GM23248 (cell line): ENCODE data around the gene GNAS. TPM values are rescaled to one million over a fixed set of nuclear protein-coding genes. Genes with fewer than 3 reads are reported as not detected.

Experiments
- DNase-seq: peaks from one replicate; pipeline ENCODE4 v3.0.0-alpha.2; 2015
- H2AFZ ChIP-seq: fragments of 200-600 bp; sonication (generic); 2 replicates; pipeline ENCODE4 v1.6.1; 2016; ENCODE audit warnings: antibody characterized with exemption
- H3F3A ChIP-seq: fragments of 200-600 bp; sonication (generic); 2 replicates; pipeline ENCODE4 v1.6.1; 2016; ENCODE audit warnings: mild to moderate bottlenecking, antibody characterized with exemption, mixed run types; ENCODE audit not compliant: insufficient read depth
- H3K27ac ChIP-seq: fragments of 200-600 bp; sonication (generic); 2 replicates; pipeline ENCODE4 v1.5.1; 2016; ENCODE audit warnings: mild to moderate bottlenecking
- H3K27me3 ChIP-seq: fragments of 200-600 bp; sonication (generic); replicated peaks from 2 replicates; pipeline ENCODE4 v1.6.1; 2016; ENCODE audit warnings: mild to moderate bottlenecking; ENCODE audit not compliant: insufficient read depth
- H3K36me3 ChIP-seq: fragments of 200-600 bp; sonication (generic); 2 replicates; pipeline ENCODE4 v1.6.1; 2016; ENCODE audit warnings: low read depth, mild to moderate bottlenecking
- H3K4me1 ChIP-seq: fragments of 200-600 bp; sonication (generic); 2 replicates; pipeline ENCODE4 v1.6.1; 2016; ENCODE audit warnings: mild to moderate bottlenecking; ENCODE audit not compliant: insufficient read depth
- H3K4me2 ChIP-seq: fragments of 200-600 bp; sonication (generic); one replicate; pipeline ENCODE4 v1.6.1; 2016; ENCODE audit warnings: mild to moderate bottlenecking; ENCODE audit not compliant: unreplicated experiment
- H3K4me3 ChIP-seq: fragments of 200-600 bp; sonication (generic); 2 replicates; pipeline ENCODE4 v1.5.1; 2016; ENCODE audit warnings: mild to moderate bottlenecking
- H3K79me2 ChIP-seq: fragments of 200-600 bp; sonication (generic); 2 replicates; pipeline ENCODE4 v1.6.1; 2016; ENCODE audit warnings: mild to moderate bottlenecking; ENCODE audit not compliant: insufficient read depth
- H3K9ac ChIP-seq: fragments of 200-600 bp; sonication (generic); 2 replicates; pipeline ENCODE4 v1.6.1; 2016; ENCODE audit warnings: mild to moderate bottlenecking
- H3K9me2 ChIP-seq: fragments of 200-600 bp; sonication (generic); 2 replicates; pipeline ENCODE4 v1.6.1; 2016; ENCODE audit warnings: mixed run types, mild to moderate bottlenecking, moderate library complexity; ENCODE audit not compliant: insufficient read depth
- H3K9me3 ChIP-seq: fragments of 200-600 bp; sonication (generic); one replicate; pipeline ENCODE4 v1.6.1; 2017; ENCODE audit warnings: low read depth
- H4K20me1 ChIP-seq: fragments of 200-600 bp; sonication (generic); 2 replicates; pipeline ENCODE4 v1.6.0; 2016; ENCODE audit not compliant: insufficient read depth
- EZH2 ChIP-seq: fragments of 200-600 bp; sonication (generic); IDR thresholded peaks from 2 replicates; pipeline ENCODE4 v1.6.1; 2018; ENCODE audit warnings: antibody characterized with exemption, mild to moderate bottlenecking; ENCODE audit not compliant: insufficient read depth, poor library complexity, severe bottlenecking
- EZH2phosphoT487 ChIP-seq: fragments of 200-600 bp; sonication (generic); IDR thresholded peaks from 2 replicates; pipeline ENCODE4 v1.6.1; 2018; ENCODE audit warnings: antibody characterized with exemption, moderate library complexity, mild to moderate bottlenecking, low read depth; ENCODE audit not compliant: insufficient read depth
- WGBS, 2 experiments: methylation state at CpG; one replicate each; pipeline ENCODE4 v1.1.6; 2015 to 2017; ENCODE audit warnings: low lambda C conversion rate in 2 of 2, low coverage in 1 of 2; ENCODE audit errors: missing lambda C conversion rate in 2 of 2; 5-methylcytosine and 5-hydroxymethylcytosine counted together
- in situ Hi-C: fragments of 300-500 bp; cut with MboI; formaldehyde crosslinking; loops from 2 replicates; pipeline ENCODE4 v1.15.0; 2020
- polyA plus RNA-seq: library from polyadenylated mRNA; unstranded; fragments of >200 nt; fragmentation: Nextera tagmentation; extraction: Ambion mirVana; gene quantifications from 2 replicates; pipeline ENCODE4 v1.2.1, GENCODE V29; 2016
- total RNA-seq: library from RNA; depleted of rRNA; stranded (reverse); fragments of >200 nt; shearing (Covaris generic); gene quantifications from 2 replicates; pipeline ENCODE4 v1.2.3, GENCODE V29; 2014

GNAS gene
- total and polyA plus RNA-seq, 2 experiments from 2014 or later: 421 to 904 TPM

DNA sequence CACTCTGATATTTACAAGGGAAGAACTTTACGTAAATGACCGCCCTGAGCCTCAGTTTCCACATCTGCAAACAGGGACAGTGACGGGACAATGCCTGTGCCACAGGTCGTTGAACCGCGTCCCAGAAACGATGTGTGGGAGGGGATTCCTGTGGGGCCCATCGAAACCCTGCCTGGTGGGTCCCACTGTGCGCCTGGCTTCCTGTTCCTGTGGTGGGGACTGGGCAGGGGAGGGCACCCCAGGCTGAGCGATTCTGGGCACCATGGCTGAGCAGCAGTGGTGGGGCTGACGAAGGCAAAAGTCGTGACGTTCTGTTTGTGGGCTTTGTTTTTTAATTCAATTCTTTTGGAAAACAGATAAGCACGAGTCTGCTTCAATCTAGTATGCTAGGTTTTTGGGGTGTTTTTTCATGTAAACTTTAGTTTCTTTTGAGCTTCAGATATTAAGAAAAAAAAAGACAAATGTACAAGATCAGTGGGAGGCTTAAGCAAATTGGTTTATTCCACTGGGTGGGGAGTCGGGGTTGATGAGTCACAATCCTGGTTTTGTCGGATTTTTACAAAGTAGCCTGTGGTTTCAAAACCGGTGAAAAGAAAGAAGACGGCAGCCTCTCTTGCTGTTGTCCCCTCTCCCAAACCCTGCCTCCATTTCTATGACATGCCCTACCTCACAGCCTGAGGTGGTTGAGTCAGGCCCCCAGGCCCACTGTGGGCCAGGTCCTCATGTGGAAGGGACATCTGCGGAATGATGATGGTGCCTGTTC lies 42.2 kb upstream of the GNAS start:
- Histone ChIP-seq H3K4me3 (no peak overlapping the region), H3K79me2 (no peaks in the 10 kb centered on the region), H3K4me2 (no peak overlapping the region), H3K27ac (no peak overlapping the region), H3K27me3 (peaks cover 62% of the 10 kb centered on the region), H2AFZ (no peak overlapping the region), H3K9ac (no peak overlapping the region), H3F3A (no peaks in the 10 kb centered on the region), H3K9me3 (no peaks in the 10 kb centered on the region), H3K9me2 (no peaks in the 10 kb centered on the region), H3K36me3 (no peaks in the 10 kb centered on the region), H4K20me1 (no peaks in the 10 kb centered on the region), H3K4me1 (no peaks in the 10 kb centered on the region)
- WGBS, 2 experiments: 60 to 61% methylated on average over 19 of the region's 19 CpGs
- peak; percentile 41 for DNase-seq
- TF ChIP-seq EZH2phosphoT487: no peak
- TF ChIP-seq EZH2: no peak
- in situ Hi-C loops: no loop called here

DNA sequence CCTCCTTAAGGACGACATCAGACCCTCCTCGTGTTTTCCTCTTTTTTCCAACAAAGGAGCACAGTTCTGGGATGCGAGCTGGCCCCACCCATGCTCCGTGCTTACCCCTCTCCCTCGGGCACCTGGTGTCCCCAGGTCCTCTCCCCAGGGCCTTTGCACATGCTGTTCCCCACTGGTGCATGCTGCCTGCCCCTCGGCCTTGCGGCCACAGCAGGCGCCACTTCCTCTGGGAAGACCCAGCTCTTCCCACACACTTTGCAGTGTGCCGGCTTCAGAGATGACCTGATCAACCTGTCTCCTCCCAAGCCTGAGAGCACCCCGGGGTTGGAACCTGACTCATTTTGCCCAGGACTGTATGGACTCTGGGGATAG lies 41.7 kb upstream of the GNAS start:
- Histone ChIP-seq H3K27me3 (peaks cover 57% of the 10 kb centered on the region), H3K4me1 (no peaks in the 10 kb centered on the region), H3K36me3 (no peaks in the 10 kb centered on the region), H3K9ac (no peak overlapping the region), H3K27ac (no peak overlapping the region), H3K9me2 (no peaks in the 10 kb centered on the region), H3F3A (no peaks in the 10 kb centered on the region), H2AFZ (no peak overlapping the region), H3K79me2 (no peaks in the 10 kb centered on the region), H3K9me3 (no peaks in the 10 kb centered on the region), H4K20me1 (no peaks in the 10 kb centered on the region), H3K4me2 (no peak overlapping the region), H3K4me3 (no peak overlapping the region)
- WGBS, 2 experiments: 58 to 60% methylated on average over 10 of the region's 10 CpGs
- no peak for DNase-seq
- TF ChIP-seq EZH2phosphoT487 (no peak), EZH2 (no peak)
- in situ Hi-C loops: no loop called here

DNA sequence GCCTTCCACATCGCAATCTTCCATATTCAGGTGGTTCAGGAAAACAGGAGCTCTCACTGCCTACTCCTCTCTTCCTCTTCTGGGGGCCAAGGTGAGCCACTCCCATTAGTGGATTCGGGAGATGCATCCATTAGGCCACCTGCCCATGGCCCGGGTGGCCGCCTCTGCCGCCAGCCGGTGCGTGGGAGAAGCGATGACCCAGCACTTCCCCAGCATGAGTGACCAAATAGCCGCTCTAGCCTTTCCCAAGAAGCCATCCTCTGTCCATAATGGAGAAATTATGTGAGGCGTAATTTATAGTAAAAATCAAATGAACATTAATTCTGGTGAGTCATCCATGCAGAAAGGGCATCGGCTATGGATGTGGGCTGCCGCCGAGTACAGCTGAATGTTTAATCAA lies 41.2 kb upstream of the GNAS start:
- Histone ChIP-seq H3K9ac (no peak overlapping the region), H3K9me2 (no peaks in the 10 kb centered on the region), H3K27me3 (peaks cover 54% of the 10 kb centered on the region), H3K4me3 (no peak overlapping the region), H4K20me1 (no peaks in the 10 kb centered on the region), H3K4me2 (no peak overlapping the region), H3K9me3 (no peaks in the 10 kb centered on the region), H3F3A (no peaks in the 10 kb centered on the region), H3K36me3 (no peaks in the 10 kb centered on the region), H3K79me2 (no peaks in the 10 kb centered on the region), H2AFZ (no peak overlapping the region), H3K27ac (no peak overlapping the region), H3K4me1 (no peaks in the 10 kb centered on the region)
- in situ Hi-C loops: no loop called here
- DNase-seq: no peak
- 81 to 86% methylated on average over 13 of the region's 13 CpGs for WGBS, 2 experiments
- TF ChIP-seq EZH2 (no peak), EZH2phosphoT487 (no peak)

DNA sequence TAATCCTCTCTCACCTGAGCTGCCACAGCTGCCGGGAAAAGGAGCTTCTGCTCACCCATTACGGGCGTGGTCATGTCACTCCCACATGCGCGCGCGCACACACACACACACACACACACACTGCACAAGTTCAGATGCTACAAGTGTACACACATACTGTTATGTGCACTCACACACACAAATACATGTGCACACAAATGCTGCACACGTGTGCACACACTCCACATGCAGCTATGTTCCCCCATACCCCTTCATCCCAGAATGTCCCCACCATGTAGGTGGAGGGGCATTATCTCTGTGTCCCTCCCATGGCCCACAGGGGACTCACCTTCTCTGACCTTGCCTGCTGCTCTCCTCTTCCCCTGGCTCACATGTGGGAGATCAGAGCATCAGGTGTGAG lies 39.1 kb upstream of the GNAS start:
- in situ Hi-C loops: no loop called here
- no peak overlapping the region for H2AFZ ChIP-seq
- no peaks in the 10 kb centered on the region for H3K79me2 ChIP-seq
- TF ChIP-seq EZH2 (no peak), EZH2phosphoT487 (no peak)
- no peaks in the 10 kb centered on the region for H4K20me1 ChIP-seq
- H3K9me2 ChIP-seq: no peaks in the 10 kb centered on the region
- H3F3A ChIP-seq: no peaks in the 10 kb centered on the region
- H3K9ac ChIP-seq: no peak overlapping the region
- no peak overlapping the region for H3K4me2 ChIP-seq
- 65 to 66% methylated on average over 8 of the region's 8 CpGs for WGBS, 2 experiments
- no peak for DNase-seq
- no peak overlapping the region for H3K4me3 ChIP-seq
- H3K36me3 ChIP-seq: no peaks in the 10 kb centered on the region
- no peak overlapping the region for H3K27ac ChIP-seq
- H3K9me3 ChIP-seq: no peaks in the 10 kb centered on the region
- peaks cover 38% of the 10 kb centered on the region for H3K27me3 ChIP-seq
- peaks cover 7% of the 10 kb centered on the region for H3K4me1 ChIP-seq
